ENCODE data around the gene MAN2A1.

The MAN2A1 gene

DNA sequence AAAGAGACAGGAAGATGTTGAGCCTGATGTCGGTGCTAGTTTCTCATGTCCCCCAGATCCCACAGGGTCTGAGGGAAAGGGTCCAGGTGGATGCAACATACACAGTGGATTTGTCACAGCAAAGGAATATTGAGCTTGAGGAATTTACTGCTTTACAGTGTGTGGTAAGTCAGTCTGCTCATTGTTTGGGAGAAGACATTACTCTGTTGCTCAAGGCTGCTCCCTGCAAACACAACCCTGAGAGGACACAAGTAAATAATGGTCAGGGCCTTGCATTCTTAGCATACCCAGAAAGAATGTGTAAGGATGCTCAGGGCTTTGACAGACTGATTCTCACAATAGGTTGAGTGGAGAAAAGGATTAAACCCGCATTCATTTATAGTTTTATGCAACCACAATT lies 7.3 kb upstream of the MAN2A1 start:
- DNase-seq = no peak

DNA sequence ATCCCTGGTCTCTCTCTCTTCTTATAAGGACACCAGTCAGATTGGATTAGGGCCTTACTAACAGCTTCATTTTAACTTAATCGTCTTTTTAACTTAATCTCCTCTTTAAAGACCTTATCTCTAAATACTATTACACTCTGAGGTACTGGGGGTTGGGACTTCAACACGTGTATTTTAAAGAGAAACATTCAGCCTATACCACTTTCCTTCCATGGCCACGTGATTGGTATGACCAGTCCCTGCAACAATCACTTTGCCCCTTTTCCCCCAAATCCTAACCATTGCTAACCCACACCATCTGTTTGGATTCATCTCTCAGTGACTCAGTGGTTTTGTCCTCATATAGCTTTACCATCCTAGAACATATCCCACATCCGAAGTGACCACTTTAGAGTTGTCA lies 3.8 kb upstream of the MAN2A1 start:
- DNase-seq = no peak

DNA sequence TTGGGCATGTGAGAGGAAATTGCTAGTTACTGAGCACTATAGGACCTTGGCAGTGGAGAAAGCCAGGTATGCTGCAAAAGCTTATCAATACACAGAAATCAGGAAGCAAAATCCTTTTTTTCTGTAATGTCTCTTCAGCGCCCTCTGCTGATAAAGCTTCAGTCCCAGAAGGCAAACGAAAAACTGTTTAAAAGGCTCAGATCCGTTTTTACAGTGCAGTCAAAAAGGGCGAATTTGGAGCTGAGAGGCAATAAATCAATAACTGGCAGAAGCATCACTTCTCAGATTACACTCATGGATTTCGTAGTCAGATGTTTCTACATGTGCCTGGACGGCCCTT lies 1.1 kb upstream of the MAN2A1 start:
- DNase-seq = peak; percentile 70 to 80

DNA sequence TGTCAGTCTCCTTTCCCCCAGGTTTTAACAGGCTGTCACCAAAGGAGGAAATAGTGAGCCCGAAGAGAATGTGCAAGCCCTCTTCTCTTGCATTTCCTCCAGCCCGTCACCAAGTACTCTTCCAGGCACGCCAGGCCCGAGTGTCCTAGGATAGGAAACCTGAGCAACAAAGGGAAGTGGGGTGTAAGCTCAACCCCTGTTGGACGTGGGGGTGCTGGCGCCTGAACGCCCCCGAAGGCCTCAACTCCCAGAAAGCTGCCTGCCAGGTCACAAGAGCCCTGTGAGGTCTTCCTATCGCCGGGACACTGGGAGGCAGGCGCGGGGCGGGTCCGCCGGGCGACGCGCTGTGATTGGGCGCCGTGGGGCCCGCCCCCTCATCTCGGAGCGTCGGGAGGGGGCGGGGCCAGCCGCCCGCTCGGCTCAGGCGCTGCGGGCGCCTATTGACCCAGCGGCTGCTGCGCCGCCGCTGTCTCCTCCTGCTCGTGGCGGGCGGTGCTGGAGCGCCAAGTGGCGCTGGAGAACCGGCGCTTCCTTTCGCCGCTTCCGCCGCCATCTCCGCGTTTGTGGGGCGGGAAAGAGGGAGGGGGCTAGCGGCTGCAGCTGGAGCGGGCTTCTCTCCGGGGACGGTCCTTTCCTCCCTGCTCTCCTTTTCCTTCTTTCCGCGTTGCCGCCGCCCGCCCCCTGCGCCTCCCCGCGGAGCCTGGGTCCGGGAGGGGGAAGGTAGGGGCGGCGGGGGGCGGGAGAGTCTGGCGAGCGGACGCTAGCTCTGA lies 572 bp upstream of the MAN2A1 start:
- DNase-seq = peak; percentile 83 to 89

DNA sequence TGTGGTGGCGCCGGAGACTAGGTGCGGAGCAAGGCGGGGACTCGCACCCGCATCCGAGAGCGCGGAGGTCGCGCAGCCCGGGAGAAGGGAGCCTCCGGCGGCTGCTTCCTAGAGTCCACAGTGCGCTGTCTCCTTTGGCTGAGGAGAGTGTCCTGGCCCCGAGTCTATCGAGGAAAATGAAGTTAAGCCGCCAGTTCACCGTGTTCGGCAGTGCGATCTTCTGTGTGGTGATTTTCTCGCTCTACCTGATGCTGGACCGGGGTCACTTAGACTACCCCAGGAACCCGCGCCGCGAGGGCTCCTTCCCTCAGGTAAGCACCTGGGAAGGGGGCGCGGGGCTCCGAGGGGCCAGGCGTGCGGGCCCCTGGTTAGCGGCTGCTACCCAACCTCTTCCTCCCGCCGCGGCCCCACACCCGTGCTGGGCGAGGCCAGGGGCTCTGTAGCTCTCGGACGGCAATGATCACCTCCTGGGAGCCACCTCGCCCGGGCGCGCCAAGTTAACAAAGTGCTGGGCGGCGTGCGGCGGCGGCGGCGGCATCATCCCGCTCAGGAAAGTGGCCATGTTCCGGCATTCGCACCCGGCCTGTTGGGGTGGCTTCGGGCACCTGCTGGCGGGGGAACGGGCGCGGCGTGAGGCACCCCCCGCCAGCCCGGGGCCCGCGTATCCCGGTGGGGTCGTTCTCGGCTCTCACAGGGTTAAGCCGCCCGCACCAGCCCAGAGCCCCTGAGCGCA lies 681 bp downstream of the MAN2A1 start:
- no peak for DNase-seq

DNA sequence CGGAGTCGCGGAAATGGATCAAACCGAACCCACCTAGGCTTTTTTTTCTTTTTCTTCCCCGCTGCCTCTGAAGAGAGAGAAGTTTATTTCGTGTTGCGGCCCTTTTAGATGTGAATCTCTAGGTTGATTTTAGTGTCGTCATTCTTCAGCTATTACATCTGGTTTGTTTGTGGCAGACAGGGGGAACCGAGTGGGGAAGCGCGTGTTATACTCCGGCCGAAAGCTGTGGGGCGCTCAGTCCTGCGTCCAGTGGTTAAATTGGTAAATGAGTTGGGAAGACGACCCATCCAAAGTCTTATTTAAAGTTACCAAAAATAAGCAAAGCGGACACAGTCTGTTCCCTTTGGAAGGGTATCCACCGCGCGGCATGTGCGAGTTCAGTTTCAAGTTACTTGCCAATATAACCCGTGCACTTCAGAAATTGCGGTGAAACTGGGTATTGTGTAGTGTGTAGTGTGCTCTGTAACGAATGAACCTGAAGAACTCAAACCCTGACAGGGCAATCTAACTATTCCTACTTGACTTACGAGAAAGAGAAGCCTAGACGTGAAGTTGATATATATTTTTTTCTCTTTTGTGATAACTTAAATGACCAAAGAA lies 1.3 kb downstream of the MAN2A1 start:
- DNase-seq = peak; percentile 64 to 72

DNA sequence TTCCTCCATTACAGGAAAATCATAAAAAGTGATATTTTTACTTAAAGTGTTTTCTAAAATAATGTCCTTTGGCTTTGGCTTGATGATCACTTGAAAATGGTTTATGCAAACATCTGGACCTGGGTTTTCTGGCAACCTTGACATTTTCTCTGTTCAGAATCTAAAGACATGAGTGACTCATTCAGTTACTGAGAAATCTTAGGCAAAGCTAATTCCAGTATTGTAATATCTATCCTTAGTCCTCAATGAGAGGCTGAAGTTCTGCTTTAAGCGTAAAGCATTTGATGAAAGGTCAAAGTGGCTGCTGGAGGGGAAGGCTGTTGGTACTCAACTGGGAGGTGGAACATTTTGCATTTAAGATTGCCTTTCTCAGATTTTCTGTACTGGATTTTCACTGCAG lies 2.3 kb downstream of the MAN2A1 start:
- peak; percentile 14 to 23 for DNase-seq

DNA sequence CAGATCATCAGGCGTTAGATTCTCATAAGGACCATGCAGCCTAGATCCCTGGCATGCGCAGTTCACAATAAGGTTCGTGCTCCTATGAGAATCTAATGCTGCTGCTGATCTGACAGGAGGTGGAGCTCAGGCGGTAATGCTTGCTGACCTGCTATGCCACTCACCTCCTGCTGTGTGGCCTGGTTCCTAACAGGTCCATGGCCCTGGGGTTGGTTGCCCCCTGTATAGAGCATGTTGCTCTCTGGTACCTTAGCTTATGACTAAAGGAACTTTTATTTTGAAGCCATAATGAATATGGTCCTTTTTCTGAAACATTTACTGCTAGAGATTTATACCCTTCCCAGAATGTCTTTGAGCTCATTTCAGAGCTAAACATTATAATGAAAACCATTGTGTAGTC lies 3.1 kb downstream of the MAN2A1 start:
- no peak for DNase-seq

DNA sequence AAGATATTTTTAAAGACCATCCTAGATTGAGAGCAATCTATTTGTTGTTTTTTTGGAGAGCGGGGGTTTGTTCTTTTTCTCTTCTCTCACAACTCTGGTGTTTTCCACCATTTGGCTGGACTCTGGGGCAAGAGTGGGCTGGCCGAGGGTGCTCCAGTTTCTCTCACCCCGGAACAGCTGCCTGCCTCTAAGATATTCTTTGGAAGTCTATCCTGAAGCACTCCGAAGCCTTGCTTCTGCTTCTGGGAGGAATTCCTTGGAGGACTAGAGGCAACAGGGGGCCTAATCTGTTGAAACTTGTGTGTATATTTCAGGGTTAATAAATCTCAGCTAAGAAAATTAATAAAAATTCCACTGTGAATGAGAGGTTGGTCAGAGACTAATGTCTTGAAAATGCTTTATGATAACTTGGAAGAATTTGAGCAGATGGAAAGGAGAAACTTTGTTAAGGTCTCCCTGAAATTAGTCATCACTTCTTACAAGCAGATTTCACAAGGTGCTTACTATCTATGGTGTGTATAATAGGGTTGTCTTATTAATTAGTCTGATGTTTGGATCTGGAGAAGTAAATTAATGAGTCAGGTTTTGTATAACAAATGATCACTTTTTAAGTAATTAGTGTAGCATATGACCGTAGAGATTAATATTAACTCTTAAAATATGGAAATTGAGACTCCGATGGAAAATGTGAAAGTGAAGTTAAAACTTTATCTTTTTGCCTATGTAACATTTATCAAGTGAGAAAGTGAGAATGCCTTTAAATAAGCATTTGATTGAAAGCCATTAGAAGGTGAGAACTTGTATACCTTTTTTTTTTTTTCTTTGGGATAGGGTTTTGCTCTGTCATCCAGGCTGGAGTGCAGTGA lies 4.0 kb downstream of the MAN2A1 start:
- peak; percentile 20 to 25 for DNase-seq

DNA sequence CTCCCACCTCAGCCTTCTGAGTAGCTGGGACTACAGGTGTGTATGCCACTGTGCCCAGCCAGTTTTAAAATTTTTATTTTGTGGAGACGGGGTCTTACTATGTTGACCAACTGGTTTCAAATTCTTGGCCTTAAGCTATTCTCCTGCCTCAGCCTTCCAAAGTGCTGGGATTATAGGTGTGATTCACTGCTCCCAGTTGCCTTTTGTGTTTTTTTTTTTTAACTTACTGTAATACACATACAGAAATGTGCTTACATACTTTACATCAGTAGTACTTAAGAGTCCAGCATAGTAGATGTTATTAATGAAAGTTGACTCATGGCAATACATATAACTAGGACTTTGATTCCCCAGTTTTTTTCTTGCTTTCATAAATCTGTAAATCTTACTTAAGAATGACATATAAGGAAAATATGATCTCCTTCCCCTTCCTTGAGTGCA lies 4.7 kb downstream of the MAN2A1 start:
- DNase-seq = no peak

DNA sequence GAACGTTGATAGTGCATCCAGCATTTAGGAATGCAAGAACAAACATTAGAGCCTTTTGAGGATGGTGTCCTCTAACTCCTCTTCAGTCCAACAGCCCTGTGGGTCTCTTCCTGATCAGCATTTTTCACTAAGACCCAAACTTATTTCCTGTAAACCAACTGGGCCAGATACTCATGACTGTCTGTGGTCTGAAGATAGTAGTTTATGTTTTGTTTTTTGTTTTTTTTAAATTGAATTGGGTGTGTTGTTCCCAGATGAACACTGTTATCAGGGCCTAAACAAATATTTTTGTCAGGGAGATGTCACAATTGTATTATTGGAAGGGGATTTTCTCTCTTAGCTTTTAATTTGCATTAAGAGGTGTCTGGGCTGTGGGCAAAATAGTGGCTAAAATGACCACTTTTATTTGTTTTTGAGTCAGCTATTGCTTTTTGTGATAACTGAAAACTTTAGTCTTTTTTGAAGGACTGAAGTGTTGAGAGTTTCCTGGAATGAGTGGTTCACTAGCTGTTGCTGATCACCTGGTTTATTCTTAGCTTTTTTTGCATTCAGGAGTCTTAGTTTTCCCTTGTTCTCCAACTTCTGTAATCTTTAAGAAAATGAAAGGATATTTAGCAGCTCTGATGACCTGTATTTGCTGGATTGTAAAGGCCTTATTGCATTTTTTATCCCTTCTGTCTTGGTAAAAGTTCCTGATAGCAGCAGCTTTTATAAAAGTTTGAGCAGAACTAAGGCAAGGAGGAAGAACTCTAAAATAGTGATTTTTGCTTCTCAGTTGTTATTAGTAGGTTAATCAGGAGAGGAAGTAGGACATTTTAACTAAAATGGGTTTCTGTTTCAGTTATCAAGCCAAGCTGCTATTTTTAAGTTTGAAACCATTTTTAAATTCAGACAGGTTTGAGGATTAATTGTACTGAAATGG lies 5.5 kb downstream of the MAN2A1 start:
- DNase-seq = peak in 1 of 2 experiments; percentile 9

DNA sequence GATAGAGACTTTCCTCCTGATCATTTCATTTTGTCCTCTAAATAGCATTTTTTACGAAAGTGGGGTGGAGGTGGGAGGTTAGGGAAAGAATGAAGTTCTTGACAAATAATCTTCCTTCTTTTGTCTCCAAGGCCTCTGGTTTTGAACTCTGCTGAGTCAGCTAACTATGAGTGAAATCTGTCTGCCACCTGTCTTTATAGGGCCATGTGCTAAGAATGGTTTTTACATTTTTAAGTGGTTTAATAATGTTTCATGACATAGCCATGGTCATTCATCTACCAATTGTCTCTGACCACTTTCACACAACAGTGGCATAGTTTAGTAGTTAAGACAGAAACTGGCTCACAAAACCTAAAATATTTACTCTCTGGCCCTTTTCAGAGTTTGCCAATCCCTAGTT lies 7.6 kb downstream of the MAN2A1 start:
- DNase-seq = no peak

DNA sequence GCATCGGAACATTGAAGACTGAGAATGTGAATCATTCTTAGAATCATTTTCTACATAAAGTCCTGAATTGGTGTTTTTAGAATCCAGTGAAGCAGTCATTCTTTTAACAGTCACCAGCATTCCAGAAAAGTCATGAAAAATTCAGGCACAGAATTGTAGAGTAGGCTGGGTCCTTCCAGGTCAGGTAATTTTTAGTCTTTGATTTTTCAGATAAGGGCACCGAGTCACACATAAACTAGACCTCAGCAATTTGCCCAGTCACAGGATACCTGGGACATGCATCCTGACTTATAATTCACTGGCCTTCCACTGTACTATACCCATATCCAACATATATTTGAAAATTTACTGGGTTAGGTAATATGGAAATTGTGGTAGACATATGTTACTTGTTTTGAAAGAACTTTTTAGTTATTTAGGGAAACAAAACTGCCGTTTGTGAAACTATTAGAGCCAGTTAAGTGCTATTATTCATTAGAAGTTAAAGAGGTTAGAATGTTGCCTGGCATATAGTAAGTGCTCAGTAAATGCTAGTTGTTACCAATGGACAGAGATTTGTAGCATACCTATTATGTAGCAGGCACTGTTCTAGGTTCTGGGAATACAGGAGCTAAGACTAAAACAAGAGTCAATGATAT lies 10.9 kb downstream of the MAN2A1 start:
- DNase-seq = no peak

DNA sequence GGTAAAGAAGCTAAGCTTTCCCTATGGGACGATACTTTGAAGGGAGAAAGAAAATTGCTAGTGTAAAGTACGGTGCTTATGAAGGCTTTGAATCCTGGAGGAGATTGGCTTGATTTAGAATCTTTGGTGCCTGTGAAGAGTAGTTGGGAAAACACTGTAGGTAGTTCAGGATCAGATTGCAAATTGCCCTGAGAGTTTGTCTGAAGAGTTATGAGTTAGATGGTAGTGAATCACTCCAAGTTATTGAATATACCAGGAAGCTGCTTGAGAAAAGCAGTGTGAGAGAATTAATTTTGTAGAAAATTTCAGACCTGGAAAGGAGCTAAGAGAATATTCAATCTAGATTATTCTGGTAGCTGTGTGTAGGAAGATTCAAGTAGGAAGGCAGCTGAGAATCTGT lies 11.5 kb downstream of the MAN2A1 start:
- no peak for DNase-seq

DNA sequence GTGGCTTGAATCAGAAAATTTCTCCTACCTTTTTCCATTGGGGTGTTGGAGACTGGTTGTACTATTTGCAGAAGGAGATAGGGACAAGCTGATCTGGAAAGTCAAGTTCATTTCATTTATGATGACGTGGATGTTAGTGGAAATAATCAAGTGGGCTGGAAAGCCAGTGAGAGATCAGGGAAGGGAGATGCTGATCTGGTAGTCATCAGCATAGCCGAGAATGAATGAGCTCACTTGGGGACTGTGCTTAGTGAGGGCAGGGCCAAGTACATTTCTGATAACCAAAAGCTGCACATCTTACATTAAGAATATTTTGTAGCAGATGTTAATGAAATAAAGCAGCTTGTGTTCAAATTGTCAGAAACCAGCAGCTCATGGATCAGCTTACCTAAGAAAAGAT lies 12.1 kb downstream of the MAN2A1 start:
- DNase-seq = no peak

DNA sequence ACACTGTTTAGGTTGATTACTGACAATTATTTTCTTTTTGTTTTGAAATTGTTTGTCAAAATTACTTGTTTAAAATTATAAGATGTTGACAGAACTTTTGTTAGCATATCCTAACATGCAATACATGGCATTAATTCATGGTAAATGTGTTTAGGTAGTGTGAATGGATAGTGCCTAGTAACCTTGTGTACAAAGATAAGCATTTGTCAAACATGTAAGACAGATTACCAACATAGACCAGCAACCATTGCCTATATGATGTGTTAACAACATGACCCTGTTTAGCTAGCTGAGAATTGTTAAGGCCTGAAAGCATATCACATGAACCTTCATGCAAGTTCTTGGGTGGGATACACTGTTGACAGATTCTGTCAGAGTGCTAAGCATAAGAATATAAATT lies 13.4 kb downstream of the MAN2A1 start:
- DNase-seq = no peak

DNA sequence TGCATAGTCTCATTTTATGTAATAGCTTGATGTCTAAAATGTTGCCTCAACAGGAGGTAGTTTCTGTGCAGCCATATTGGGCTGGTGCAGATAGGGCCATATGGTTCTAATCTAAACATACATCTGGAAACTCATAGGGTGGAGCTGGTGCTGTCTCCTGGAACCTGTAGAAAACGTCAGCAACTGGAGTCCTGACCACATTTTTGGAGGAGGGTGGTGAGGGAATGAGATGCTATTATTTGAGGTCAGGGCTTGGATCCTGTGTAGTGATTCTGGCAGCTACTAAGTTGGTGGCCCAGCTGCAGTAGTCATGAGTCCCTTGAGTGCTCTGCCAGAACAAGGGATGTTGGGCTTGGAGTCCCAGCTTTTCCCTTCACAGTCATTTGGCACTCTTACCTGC lies 14.1 kb downstream of the MAN2A1 start:
- no peak for DNase-seq

DNA sequence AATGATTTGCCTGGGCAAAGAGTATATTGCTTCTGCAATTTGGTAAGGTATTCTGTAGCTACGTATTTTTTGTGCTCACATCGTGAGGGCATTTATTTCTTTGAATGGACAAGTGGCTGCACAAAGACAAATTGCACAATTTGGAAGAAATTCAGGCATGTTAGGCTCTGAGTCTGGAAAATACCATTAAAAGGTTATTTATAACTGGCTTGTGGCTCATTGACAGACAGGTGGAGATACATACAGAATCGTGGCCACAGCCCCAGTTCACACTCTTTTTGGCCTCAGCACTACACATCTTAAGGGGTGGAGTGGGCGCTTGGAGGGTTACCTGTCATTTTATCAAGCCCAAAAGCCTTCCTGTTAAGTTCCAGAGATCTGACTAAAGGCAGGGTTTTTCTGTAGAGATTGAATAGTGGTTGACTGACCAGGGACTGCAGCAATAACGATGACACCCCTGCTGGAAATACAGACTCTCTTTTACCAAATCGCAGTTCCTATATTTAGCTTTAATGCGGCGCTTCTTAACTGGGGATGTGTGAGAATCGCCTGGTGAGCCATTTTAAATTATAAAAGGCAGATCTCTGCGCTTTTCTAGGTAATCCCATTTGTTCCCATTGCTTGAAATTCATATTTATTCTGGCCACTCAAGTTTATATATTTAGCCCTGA lies 14.7 kb downstream of the MAN2A1 start:
- DNase-seq = no peak

DNA sequence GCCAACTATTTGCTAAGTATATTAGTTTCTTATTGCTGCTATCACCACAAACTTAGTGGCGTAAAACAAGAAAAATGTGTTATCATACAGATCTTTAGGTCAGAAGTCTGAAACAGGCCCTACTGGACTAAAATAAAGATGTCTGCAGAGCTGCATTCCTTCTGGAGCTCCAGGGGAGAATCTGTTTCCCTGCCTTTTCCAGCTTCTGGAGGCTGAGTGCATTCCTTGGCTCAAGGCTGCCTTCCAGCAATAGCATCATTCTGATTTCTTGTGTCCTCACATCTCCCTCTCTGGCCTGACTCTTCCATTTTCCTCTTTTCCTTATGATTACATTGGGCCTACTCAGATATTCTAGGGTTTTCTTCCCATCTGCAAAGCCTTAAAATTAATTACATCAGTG lies 15.9 kb downstream of the MAN2A1 start:
- DNase-seq = no peak

DNA sequence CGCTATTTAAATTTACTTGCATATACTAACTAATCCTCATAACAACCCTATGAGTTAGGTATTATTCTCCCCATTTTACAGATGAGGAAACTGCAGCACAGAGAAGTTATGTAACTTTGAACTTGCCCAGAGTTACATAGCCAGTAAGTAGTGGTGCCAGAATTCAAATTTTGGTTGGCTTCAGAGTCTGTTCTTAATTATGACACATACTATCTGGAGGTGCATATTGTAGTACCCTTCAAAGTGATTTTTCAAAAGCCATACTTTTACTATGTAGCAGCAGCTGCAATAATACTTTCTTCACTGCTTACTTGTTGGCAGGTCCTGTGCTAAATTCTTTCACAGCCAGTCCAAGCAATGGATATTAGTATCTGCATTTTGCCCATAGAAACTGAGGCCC lies 16.4 kb downstream of the MAN2A1 start:
- no peak for DNase-seq

DNA sequence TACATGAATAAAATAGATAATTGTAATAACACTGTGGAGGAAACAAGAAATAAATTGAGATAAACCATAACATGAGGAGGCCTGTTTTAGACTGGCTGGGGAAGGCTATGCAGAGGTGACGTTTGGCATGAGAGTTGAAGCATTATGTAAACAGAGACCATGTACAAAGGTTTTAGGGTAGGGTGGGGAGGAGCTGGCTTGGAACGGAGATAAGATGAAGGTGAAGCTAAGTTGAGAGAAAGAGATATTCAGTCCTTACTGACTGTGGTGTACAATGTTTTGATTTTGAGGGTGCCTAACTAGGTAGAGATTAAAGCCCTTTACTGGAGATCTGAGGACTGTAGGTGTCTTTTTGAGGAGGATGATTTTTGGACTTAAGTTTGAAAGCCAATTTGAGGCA lies 17.8 kb downstream of the MAN2A1 start:
- DNase-seq = no peak

Data from AML-193 (cell line).